ENCODE results near the gene TAS2R50.

The TAS2R50 gene

DNA sequence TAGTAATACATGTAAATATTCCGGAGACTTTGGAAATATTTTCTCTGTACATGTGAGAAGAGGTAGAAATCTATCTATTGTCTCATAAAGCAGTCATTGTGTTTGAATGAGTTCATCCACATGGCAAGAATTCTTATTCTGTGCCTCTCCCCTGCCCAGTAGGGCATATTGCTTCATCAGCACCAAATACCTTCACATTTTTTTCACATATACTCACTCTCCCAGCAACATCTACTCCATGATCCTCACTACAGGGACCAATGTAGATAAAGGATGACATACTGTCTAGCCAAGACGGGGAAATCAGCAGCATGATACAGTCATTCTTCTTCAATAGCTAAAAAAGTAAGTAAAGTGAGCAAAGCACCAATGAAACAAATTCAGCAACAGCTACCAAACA, 46.3 kb downstream of the TAS2R50 start:
- DNase-seq (no peak), ATAC-seq (replicated peaks) (no peak)
- no peaks in the 10 kb centered on the region for H3K36me3 Mint-ChIP-seq (ENCODE audit: insufficient read depth)
- H3K27me3 Mint-ChIP-seq, result no peaks in the 10 kb centered on the region
- no peaks in the 10 kb centered on the region for H3K9me3 Mint-ChIP-seq
- H3K4me3 Mint-ChIP-seq, result no peak overlapping the region
- H3K27ac Mint-ChIP-seq, result no peak overlapping the region
- no peaks in the 10 kb centered on the region for H3K4me1 Mint-ChIP-seq (ENCODE audit: low read depth in 2 of 2)

GRCh38 chr12:10939163-10939562, 47.5 kb downstream of the TAS2R50 start, which contains the start of gene TAS2R14:
Gene TAS2R14 (minus strand): TSS chr12:10939263. CDS start chr12:10939207, 56 bp downstream.
- Mint-ChIP-seq H3K27me3 (no peaks in the 10 kb centered on the region), H3K27ac (no peak within 1 kb of the TSS), H3K36me3 (ENCODE audit: insufficient read depth) (no peaks in the 10 kb centered on the region), H3K4me3 (no peak within 1 kb of the TSS), H3K9me3 (no peaks in the 10 kb centered on the region), H3K4me1 (ENCODE audit: low read depth in 2 of 2) (no peaks in the 10 kb centered on the region)
- DNase-seq (no peak), ATAC-seq (replicated peaks) (no peak)

DNA sequence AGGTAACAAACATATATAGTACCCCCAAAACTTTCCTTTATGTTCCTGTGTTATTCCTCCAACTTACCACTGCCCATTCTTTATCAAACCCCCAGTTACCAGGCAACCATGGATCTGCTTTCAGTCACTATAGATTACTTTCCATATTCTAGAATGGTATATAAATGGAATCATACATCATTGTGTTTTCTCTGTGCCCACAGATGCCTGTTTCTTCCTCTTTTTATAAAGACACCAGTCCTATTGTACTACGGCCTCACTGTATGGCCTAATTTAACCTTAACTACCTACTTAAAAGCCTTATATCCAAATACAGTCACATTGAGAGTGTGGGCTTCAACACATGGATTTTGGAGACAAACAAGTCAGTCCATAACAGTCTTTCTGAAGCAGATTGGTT, 50.2 kb downstream of the TAS2R50 start:
- Mint-ChIP-seq H3K27ac (no peak overlapping the region), H3K9me3 (no peaks in the 10 kb centered on the region), H3K4me3 (no peak overlapping the region), H3K27me3 (no peaks in the 10 kb centered on the region), H3K36me3 (ENCODE audit: insufficient read depth) (no peaks in the 10 kb centered on the region), H3K4me1 (ENCODE audit: low read depth in 2 of 2) (peaks cover 0 to 2% of the 10 kb centered on the region in 2 donors)
- ATAC-seq (replicated peaks), result no peak
- DNase-seq, result no peak
